H1 (cell line): Measurements from ENCODE around the gene WDR45. TPM values are rescaled to one million over a fixed set of nuclear protein-coding genes. Genes with fewer than 3 reads are reported as not detected.

Experiments used
- CTCF ChIA-PET: fragments of 300-600 bp; sonication (Branson Sonifier 250); formaldehyde crosslinking; loops from one replicate; lab custom pipeline; 2021; ENCODE audit not compliant: partially characterized antibody; lab: Charles Lee
- POLR2A ChIA-PET: fragments of 300-600 bp; sonication (Branson Sonifier 250); formaldehyde crosslinking; loops from one replicate; lab custom pipeline; 2021; ENCODE audit warnings: inconsistent platforms; ENCODE audit not compliant: partially characterized antibody; lab: Charles Lee
- DNase-seq, 2 experiments: peaks; one replicate each; pipeline versions ENCODE4 v3.0.0 to v3.0.0-alpha.2; 2010 to 2022; ENCODE audit warnings: low spot score in 2 of 2, low read depth in 1 of 2, mixed read lengths in 1 of 2
- FAIRE-seq: peaks from 2 replicates; lab custom pipeline; 2011; peaks lifted over from hg19 to GRCh38; lab: Jason Lieb, UNC
- H2AFZ ChIP-seq: 2 replicates; pipeline ENCODE4 v1.8.1; 2012; ENCODE audit warnings: low read length, inconsistent platforms
- H2AK5ac ChIP-seq: 2 replicates; pipeline ENCODE4 v1.6.1; 2013; ENCODE audit warnings: low read depth, low read length
- H2BK120ac ChIP-seq: replicated peaks from 2 replicates; pipeline ENCODE3; 2013; ENCODE audit warnings: low read depth, low read length, inconsistent platforms
- H2BK12ac ChIP-seq: 2 replicates; pipeline ENCODE4 v1.6.1; 2013; ENCODE audit warnings: low read depth, low read length
- H2BK15ac ChIP-seq: 2 replicates; pipeline ENCODE4 v1.6.1; 2013; ENCODE audit warnings: low read length
- H2BK20ac ChIP-seq: 2 replicates; pipeline ENCODE4 v1.6.1; 2013; ENCODE audit warnings: low read length
- H2BK5ac ChIP-seq: 2 replicates; pipeline ENCODE4 v1.6.1; 2013; ENCODE audit warnings: low read depth, low read length
- H3K14ac ChIP-seq: 2 replicates; pipeline ENCODE4 v1.6.1; 2013; ENCODE audit warnings: inconsistent platforms; ENCODE audit not compliant: insufficient read length
- H3K18ac ChIP-seq: 2 replicates; pipeline ENCODE4 v1.6.1; 2013; ENCODE audit warnings: low read length; ENCODE audit errors: extremely low read depth
- H3K23ac ChIP-seq: 2 replicates; pipeline ENCODE4 v1.6.1; 2013; ENCODE audit warnings: inconsistent platforms; ENCODE audit not compliant: insufficient read length
- H3K23me2 ChIP-seq: 2 replicates; pipeline ENCODE4 v1.6.1; 2013; ENCODE audit warnings: low read depth, low read length
- H3K27ac ChIP-seq: 2 replicates; pipeline ENCODE4 v1.6.1; 2011; ENCODE audit warnings: low read depth, low read length, inconsistent platforms
- H3K27me3 ChIP-seq, 4 experiments: replicated peaks in 1 of 4; 1 replicate in 1 of 4; 2 replicates in 3 of 4; pipeline versions ENCODE4 v1.6.1 to v1.8.1; 2011 to 2013; ENCODE audit warnings: low read length in 3 of 4, mild to moderate bottlenecking in 3 of 4, inconsistent platforms in 2 of 4, mixed read lengths in 2 of 4, moderate library complexity in 1 of 4; ENCODE audit not compliant: control insufficient read depth in 3 of 4, insufficient read depth in 3 of 4; ENCODE audit errors: extremely low read depth in 1 of 4
- H3K36me3 ChIP-seq, 4 experiments: 2 replicates each; pipeline versions ENCODE4 v1.6.1 to v1.8.1; 2011 to 2013; ENCODE audit warnings: mild to moderate bottlenecking in 4 of 4, low read length in 3 of 4, moderate library complexity in 2 of 4, control low read depth in 1 of 4, inconsistent platforms in 1 of 4; ENCODE audit not compliant: insufficient read depth in 4 of 4, control insufficient read depth in 2 of 4
- H3K4ac ChIP-seq: replicated peaks from 2 replicates; pipeline ENCODE3; 2013; ENCODE audit warnings: low read length, low read depth, mixed read lengths, inconsistent platforms; ENCODE audit not compliant: insufficient read length
- H3K4me1 ChIP-seq, 4 experiments: replicated peaks in 1 of 4; 1 replicate in 1 of 4; 2 replicates in 3 of 4; pipeline versions ENCODE4 v1.6.1 to v1.8.1; 2011 to 2013; ENCODE audit warnings: low read length in 3 of 4, inconsistent platforms in 2 of 4, mixed read lengths in 1 of 4; ENCODE audit not compliant: insufficient read depth in 4 of 4, control insufficient read depth in 3 of 4
- H3K4me2 ChIP-seq, 2 experiments: 2 replicates each; pipeline versions ENCODE4 v1.6.1 to v1.8.1; 2011 to 2013; ENCODE audit warnings: low read depth in 2 of 2, low read length in 2 of 2, control low read depth in 1 of 2, inconsistent platforms in 1 of 2, mild to moderate bottlenecking in 1 of 2; ENCODE audit not compliant: insufficient read depth in 1 of 2
- H3K4me3 ChIP-seq, 4 experiments: fragments of 200-600, 300-600 bp in 1 of 4; sonication (generic), shearing (Covaris generic), sonication (Bioruptor Twin) in 1 of 4; 2 replicates each; pipeline versions ENCODE4 v1.5.1 to v1.8.1; 2011 to 2016; ENCODE audit warnings: low read length in 4 of 4, low read depth in 3 of 4, control low read depth in 2 of 4, inconsistent platforms in 2 of 4, mild to moderate bottlenecking in 2 of 4, mixed read lengths in 1 of 4, moderate library complexity in 1 of 4; ENCODE audit not compliant: insufficient read depth in 2 of 4; ENCODE audit errors: extremely low read depth in 1 of 4
- H3K56ac ChIP-seq: replicated peaks from 2 replicates; pipeline ENCODE3; 2013; ENCODE audit warnings: low read depth, mild to moderate bottlenecking, mixed read lengths, low read length, inconsistent platforms; ENCODE audit not compliant: insufficient read length
- H3K79me1 ChIP-seq: 2 replicates; pipeline ENCODE4 v1.6.1; 2013; ENCODE audit warnings: low read depth, low read length, control low read depth
- H3K79me2 ChIP-seq, 2 experiments: 2 replicates each; pipeline versions ENCODE4 v1.6.1 to v1.8.1; 2012 to 2013; ENCODE audit warnings: low read length in 2 of 2, mild to moderate bottlenecking in 2 of 2, inconsistent platforms in 1 of 2; ENCODE audit not compliant: insufficient read depth in 2 of 2, control insufficient read depth in 1 of 2
- H3K9ac ChIP-seq, 4 experiments: replicated peaks in 1 of 4; 1 replicate in 1 of 4; 2 replicates in 3 of 4; pipeline versions ENCODE4 v1.6.1 to v1.8.1; 2011 to 2013; ENCODE audit warnings: low read depth in 3 of 4, low read length in 3 of 4, control low read depth in 2 of 4, mild to moderate bottlenecking in 2 of 4, moderate library complexity in 2 of 4, inconsistent platforms in 1 of 4; ENCODE audit errors: extremely low read depth in 1 of 4
- H3K9me3 ChIP-seq, 2 experiments: 2 replicates each; pipeline versions ENCODE4 v1.6.1 to v1.8.1; 2012 to 2013; ENCODE audit warnings: mild to moderate bottlenecking in 2 of 2, moderate library complexity in 2 of 2, control low read depth in 1 of 2, inconsistent platforms in 1 of 2, low read depth in 1 of 2, low read length in 1 of 2, mixed read lengths in 1 of 2; ENCODE audit not compliant: insufficient read depth in 2 of 2
- H4K20me1 ChIP-seq, 2 experiments: replicated peaks in 1 of 2; 2 replicates each; pipeline versions ENCODE3 to v1.8.1; 2011 to 2013; ENCODE audit warnings: inconsistent platforms in 2 of 2, low read length in 2 of 2, mild to moderate bottlenecking in 1 of 2; ENCODE audit not compliant: insufficient read depth in 2 of 2, control insufficient read depth in 1 of 2
- H4K5ac ChIP-seq: 2 replicates; pipeline ENCODE4 v1.6.1; 2013; ENCODE audit warnings: low read length, low read depth, mixed read lengths, inconsistent platforms; ENCODE audit not compliant: insufficient read length
- H4K8ac ChIP-seq: 2 replicates; pipeline ENCODE4 v1.8.0; 2013; ENCODE audit warnings: mild to moderate bottlenecking, moderate library complexity, low read length, inconsistent platforms; ENCODE audit not compliant: insufficient read depth; ENCODE audit errors: extremely low read depth
- H4K91ac ChIP-seq: replicated peaks from 2 replicates; pipeline ENCODE3; 2013; ENCODE audit warnings: low read length, mixed read lengths, inconsistent platforms; ENCODE audit not compliant: insufficient read length
- E2F6 ChIP-seq: IDR thresholded peaks from 2 replicates; pipeline ENCODE4 v1.6.1; 2012; ENCODE audit warnings: inconsistent platforms
- EP300 ChIP-seq, 2 experiments: IDR thresholded peaks; 1 replicate in 1 of 2; 2 replicates in 1 of 2; pipeline ENCODE4 v1.6.1; 2011 to 2012; ENCODE audit warnings: low read depth in 2 of 2, low read length in 2 of 2, mild to moderate bottlenecking in 2 of 2, borderline replicate concordance in 1 of 2, inconsistent platforms in 1 of 2, moderate library complexity in 1 of 2
- FOSL1 ChIP-seq: IDR thresholded peaks from 2 replicates; pipeline ENCODE4 v1.6.1; 2011; ENCODE audit warnings: mild to moderate bottlenecking, low read depth, low read length, moderate library complexity; ENCODE audit not compliant: insufficient read depth
- JUN ChIP-seq: IDR thresholded peaks from 2 replicates; pipeline ENCODE4 v1.6.1; 2011; ENCODE audit warnings: low read depth, mild to moderate bottlenecking, improper control_type of control experiment, low read length
- SIN3A ChIP-seq, 2 experiments: IDR thresholded peaks in 1 of 2; conservative IDR thresholded peaks in 1 of 2; 2 replicates each; pipeline ENCODE4 v1.6.1; 2011 to 2012; ENCODE audit warnings: low read length in 2 of 2, improper control_type of control experiment in 1 of 2, low read depth in 1 of 2, mild to moderate bottlenecking in 1 of 2
- WGBS, 2 experiments: shearing (Covaris generic) in 1 of 2; methylation state at CpG; one replicate each; pipeline versions ENCODE4 v1.1.6 to v1.1.7; 2013 to 2015; ENCODE audit warnings: low lambda C conversion rate in 2 of 2, mixed read lengths in 2 of 2, inconsistent platforms in 1 of 2, low coverage in 1 of 2, missing lambda C conversion rate in 1 of 2; ENCODE audit not compliant: insufficient replicate concordance in 2 of 2, insufficient coverage in 1 of 2, insufficient read length in 1 of 2; ENCODE audit errors: extremely low coverage in 1 of 2, missing lambda C conversion rate in 1 of 2; 5-methylcytosine and 5-hydroxymethylcytosine counted together
- polyA plus RNA-seq, 7 experiments: library from polyadenylated mRNA; depleted of rRNA in 3 of 7; stranded (reverse) in 5 of 7; unstranded in 2 of 7; fragments of >200 nt in 5 of 7; fragments of 200-250 nt in 2 of 7; gene quantifications; 1 replicate in 5 of 7; 2 replicates in 1 of 7; 4 replicates in 1 of 7; pipeline versions ENCODE4 v1.2.1 to v1.2.3, GENCODE V29; 2011 to 2013; ENCODE audit warnings: missing spikeins in 2 of 7, mixed read lengths in 2 of 7
- total RNA-seq: library from RNA; stranded (reverse); fragmentation: NEBNext Ultra II Directional; extraction: Animal tissue kit (Norgen Biotek cat#: 25700); gene quantifications from 2 replicates; pipeline ENCODE4 v1.2.1, GENCODE V29; 2021
- TF ChIP-seq, protein P1 (sequence below): IDR thresholded peaks from 2 replicates; pipeline ENCODE4 v1.6.1; 2011; ENCODE audit warnings: low read length, improper control_type of control experiment
- TF ChIP-seq, protein P2 (sequence below): IDR thresholded peaks from 2 replicates; pipeline ENCODE4 v1.6.1; 2012; ENCODE audit warnings: low read length, inconsistent platforms

WDR45 gene
- total and polyA plus RNA-seq, 2 of the 8 experiments (the other 6 are each of a cell fraction or from before 2014, with no cell fraction given), result 27.9 to 49.7 TPM

DNA sequence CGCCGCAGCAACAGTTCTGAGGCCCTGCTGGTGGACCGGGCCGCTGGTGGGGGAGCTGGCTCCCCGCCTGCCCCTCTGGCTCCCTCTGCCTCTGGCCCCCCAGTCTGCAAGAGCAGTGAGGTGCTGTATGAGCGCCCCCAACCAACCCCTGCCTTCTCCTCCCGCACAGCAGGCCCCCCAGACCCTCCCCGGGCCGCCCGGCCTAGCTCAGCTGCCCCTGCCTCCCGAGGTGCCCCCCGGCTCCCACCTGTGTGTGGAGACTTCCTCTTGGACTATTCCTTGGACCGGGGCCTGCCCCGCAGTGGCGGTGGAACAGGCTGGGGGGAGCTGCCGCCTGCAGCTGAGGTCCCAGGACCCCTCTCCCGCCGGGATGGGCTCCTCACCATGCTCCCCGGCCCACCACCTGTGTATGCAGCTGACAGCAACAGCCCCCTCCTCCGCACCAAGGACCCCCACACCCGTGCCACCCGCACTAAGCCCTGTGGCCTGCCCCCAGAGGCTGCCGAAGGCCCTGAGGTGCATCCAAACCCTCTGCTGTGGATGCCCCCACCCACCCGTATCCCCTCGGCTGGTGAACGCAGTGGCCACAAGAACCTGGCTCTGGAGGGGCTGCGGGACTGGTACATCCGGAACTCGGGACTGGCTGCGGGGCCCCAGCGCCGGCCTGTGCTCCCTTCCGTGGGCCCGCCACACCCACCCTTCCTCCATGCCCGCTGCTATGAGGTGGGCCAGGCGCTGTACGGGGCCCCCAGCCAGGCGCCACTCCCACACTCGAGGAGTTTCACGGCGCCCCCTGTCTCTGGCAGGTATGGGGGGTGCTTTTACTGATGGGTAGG, 12.2 kb downstream of the WDR45 start:
- no peak overlapping the region for H4K91ac ChIP-seq
- WGBS, 2 experiments, result 99% methylated on average over 13 of the region's 41 CpGs; no CpG with 5 or more reads in 1 of the 2 experiments
- no peak overlapping the region for H3K27ac ChIP-seq
- ChIA-PET CTCF (no interaction called here), POLR2A (interaction anchor here (0.7 kb wide), 1 partner anchor 11 kb away, joined by 3 read pairs; no protein-coding TSS in a partner anchor)
- FAIRE-seq (no peak), DNase-seq (no peak)
- H4K5ac ChIP-seq, result no peak overlapping the region
- H3K23me2 ChIP-seq, result no peaks in the 10 kb centered on the region
- H3K9ac ChIP-seq, result no peak overlapping the region
- no peak overlapping the region for H2AK5ac ChIP-seq
- no peak overlapping the region for H3K18ac ChIP-seq
- no peak overlapping the region for H2BK120ac ChIP-seq
- no peak overlapping the region for H2BK12ac ChIP-seq
- no peak overlapping the region for H4K8ac ChIP-seq
- H2BK20ac ChIP-seq, result no peak overlapping the region
- H3K27me3 ChIP-seq, result no peaks in the 10 kb centered on the region
- no peak overlapping the region for H3K14ac ChIP-seq
- no peak overlapping the region for H2BK5ac ChIP-seq
- H3K4ac ChIP-seq, result no peak overlapping the region
- peaks cover 0 to 12% (median under 1%) of the 10 kb centered on the region in 4 experiments; a peak in 2 of 8 replicates for H3K36me3 ChIP-seq
- H3K4me1 ChIP-seq, result peaks cover 0 to 6% (median 2%) of the 10 kb centered on the region in 4 experiments; a peak in 5 of 7 replicates
- no peak overlapping the region for H3K4me3 ChIP-seq
- no peak overlapping the region for H3K23ac ChIP-seq
- TF ChIP-seq, protein P1, sequence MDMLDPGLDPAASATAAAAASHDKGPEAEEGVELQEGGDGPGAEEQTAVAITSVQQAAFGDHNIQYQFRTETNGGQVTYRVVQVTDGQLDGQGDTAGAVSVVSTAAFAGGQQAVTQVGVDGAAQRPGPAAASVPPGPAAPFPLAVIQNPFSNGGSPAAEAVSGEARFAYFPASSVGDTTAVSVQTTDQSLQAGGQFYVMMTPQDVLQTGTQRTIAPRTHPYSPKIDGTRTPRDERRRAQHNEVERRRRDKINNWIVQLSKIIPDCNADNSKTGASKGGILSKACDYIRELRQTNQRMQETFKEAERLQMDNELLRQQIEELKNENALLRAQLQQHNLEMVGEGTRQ, result no peak
- TF ChIP-seq JUN (no peak), E2F6 (no peak), SIN3A (conservative IDR thresholded peaks at IDR 0.05 in 1 of 2, IDR thresholded peaks at IDR 0.05 in 1 of 2; ENCODE audit: low read depth in 1 of 2, low read length in 2 of 2) (no peak), FOSL1 (no peak), EP300 (IDR thresholded peaks at IDR 0.05; ENCODE audit: borderline replicate concordance in 1 of 2, low read depth in 2 of 2, low read length in 2 of 2) (no peak)
- TF ChIP-seq, protein P2, sequence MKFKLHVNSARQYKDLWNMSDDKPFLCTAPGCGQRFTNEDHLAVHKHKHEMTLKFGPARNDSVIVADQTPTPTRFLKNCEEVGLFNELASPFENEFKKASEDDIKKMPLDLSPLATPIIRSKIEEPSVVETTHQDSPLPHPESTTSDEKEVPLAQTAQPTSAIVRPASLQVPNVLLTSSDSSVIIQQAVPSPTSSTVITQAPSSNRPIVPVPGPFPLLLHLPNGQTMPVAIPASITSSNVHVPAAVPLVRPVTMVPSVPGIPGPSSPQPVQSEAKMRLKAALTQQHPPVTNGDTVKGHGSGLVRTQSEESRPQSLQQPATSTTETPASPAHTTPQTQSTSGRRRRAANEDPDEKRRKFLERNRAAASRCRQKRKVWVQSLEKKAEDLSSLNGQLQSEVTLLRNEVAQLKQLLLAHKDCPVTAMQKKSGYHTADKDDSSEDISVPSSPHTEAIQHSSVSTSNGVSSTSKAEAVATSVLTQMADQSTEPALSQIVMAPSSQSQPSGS, result no peak
- H3K79me2 ChIP-seq, result no peaks in the 10 kb centered on the region
- H2BK15ac ChIP-seq, result no peak overlapping the region
- H4K20me1 ChIP-seq, result peaks cover 0 to 1% of the 10 kb centered on the region in 2 experiments
- no peaks in the 10 kb centered on the region for H3K9me3 ChIP-seq
- no peak overlapping the region for H3K4me2 ChIP-seq
- H3K56ac ChIP-seq, result no peak overlapping the region
- H2AFZ ChIP-seq, result no peak overlapping the region
- H3K79me1 ChIP-seq, result no peaks in the 10 kb centered on the region
